Mucosa of descending colon (tissue), 3 donors: Measurements from ENCODE around the gene AKAP5. TPM values are rescaled to one million over a fixed set of nuclear protein-coding genes. Genes with fewer than 3 reads are reported as not detected.

Experiments
- ATAC-seq: fragments of 200-7000 bp; cut with Tn5 transposase; one replicate; pipeline ENCODE4 v1.9.1; 2020; ENCODE audit warnings: mild to moderate bottlenecking, moderate library complexity
- DNase-seq, 3 donors: peaks; one replicate each; pipeline ENCODE4 v3.0.0-alpha.2; 2020
- H3K36me3 ChIP-seq: fragments of 200-600 bp; one replicate; pipeline ENCODE4 v1.8.0; 2021; ENCODE audit warnings: low read depth, mild to moderate bottlenecking
- H3K4me1 ChIP-seq: fragments of 200-600 bp; one replicate; pipeline ENCODE4 v1.8.0; 2021; ENCODE audit warnings: low read depth, mild to moderate bottlenecking
- H3K4me3 ChIP-seq: fragments of 200-600 bp; one replicate; pipeline ENCODE4 v1.8.0; 2021; ENCODE audit warnings: mild to moderate bottlenecking
- H3K9me3 ChIP-seq: fragments of 200-600 bp; one replicate; pipeline ENCODE4 v1.8.0; 2021; ENCODE audit warnings: mild to moderate bottlenecking
- intact Hi-C, 2 donors: fragments of 100-400 bp; cut with DNase I in 1 of 2; cut with micrococcal nuclease in 1 of 2; formaldehyde crosslinking; loops; one replicate each; pipeline versions ENCODE4 v1.11.0 to v1.11.1; 2022; cut with DNase I, micrococcal nuclease
- long read RNA-seq, 2 donors: library from polyadenylated mRNA; unstranded; transcript quantifications; one replicate each; pipeline ENCODE4 v2.0.0, GENCODE V29; 2019 to 2021
- total RNA-seq, 3 donors: library from RNA; stranded (reverse); fragmentation: NEBNext Ultra II Directional in 2 of 3; extraction: Animal tissue kit (Norgen Biotek cat#: 25700) in 2 of 3; gene quantifications; one replicate each; pipeline versions ENCODE4 v1.2.1 to v1.2.4, GENCODE V29; 2021 to 2023
- TF ChIP-seq, protein P1 (sequence below): fragments of 200-600 bp; IDR thresholded peaks from one replicate; pipeline ENCODE4 v1.8.0; 2022; ENCODE audit warnings: antibody characterized with exemption, mild to moderate bottlenecking
- donor health status: DM: no; HTN: no; CAD: no; lungs with moderate emphysema.
- donor health status: DM: no; HTN: no; CAD: no.
- donor health status: DM: no; HTN: yes; CAD: no.

Gene AKAP5
- 1 to 10 TPM; 3.9 to 8.0 (median 7.4) TPM for total RNA-seq
- long read RNA-seq, donor 1: 0 reads
- long read RNA-seq, donor 2, full-length matches to known transcripts: 1 of 1 reads
- long read RNA-seq, donor 2, partial matches to known transcripts: 0 of 1 reads
- long read RNA-seq, donor 2, other reads (novel, unspliced or antisense): 0 of 1 reads

DNA sequence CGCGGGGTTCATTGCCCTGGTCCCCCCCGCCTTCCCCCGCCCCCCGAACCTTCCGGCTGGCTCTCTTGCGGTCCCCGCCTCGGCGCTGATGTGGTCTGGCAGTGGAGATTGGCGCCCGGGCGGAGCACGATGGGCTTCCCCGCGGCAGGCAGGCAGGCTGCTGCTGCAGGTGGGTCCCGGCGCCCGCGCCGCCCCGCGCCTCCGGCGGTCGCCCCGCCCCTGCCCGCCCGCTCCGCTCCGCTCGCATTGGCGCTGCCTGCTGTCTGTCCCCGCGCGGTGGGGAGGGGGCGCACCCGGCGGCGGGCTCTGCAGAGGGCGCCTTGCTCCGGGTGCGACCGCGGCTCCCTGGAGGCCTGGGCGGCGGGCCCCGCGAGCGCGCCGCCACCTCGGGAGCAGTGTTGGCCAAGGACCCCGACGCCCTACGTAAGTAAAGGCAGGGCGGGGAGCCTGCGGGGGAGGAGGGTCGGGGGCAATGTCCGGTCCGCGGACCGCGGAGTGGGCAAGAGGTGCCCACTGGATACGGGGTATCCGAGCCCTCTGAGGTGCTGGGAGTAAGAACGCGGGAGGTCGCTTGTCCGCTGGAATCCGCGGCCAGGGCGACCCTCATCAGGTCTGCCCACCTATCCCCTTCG, at the start of gene AKAP5:
TSS of gene AKAP5 (plus strand) at position 309 of the 632 bp plus-strand sequence. CDS start 2,896 bp downstream, outside the sequence.
- peak; percentile 86 for ATAC-seq
- intact Hi-C loops: no loop called here
- peak within 1 kb of the TSS; percentile 44 for H3K4me3 ChIP-seq
- TF ChIP-seq, protein P1, sequence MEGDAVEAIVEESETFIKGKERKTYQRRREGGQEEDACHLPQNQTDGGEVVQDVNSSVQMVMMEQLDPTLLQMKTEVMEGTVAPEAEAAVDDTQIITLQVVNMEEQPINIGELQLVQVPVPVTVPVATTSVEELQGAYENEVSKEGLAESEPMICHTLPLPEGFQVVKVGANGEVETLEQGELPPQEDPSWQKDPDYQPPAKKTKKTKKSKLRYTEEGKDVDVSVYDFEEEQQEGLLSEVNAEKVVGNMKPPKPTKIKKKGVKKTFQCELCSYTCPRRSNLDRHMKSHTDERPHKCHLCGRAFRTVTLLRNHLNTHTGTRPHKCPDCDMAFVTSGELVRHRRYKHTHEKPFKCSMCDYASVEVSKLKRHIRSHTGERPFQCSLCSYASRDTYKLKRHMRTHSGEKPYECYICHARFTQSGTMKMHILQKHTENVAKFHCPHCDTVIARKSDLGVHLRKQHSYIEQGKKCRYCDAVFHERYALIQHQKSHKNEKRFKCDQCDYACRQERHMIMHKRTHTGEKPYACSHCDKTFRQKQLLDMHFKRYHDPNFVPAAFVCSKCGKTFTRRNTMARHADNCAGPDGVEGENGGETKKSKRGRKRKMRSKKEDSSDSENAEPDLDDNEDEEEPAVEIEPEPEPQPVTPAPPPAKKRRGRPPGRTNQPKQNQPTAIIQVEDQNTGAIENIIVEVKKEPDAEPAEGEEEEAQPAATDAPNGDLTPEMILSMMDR: no peak
- DNase-seq: peak; percentile 70 to 80 (median 79)
- H3K36me3 ChIP-seq: no peaks in the 10 kb centered on the region
- H3K9me3 ChIP-seq: no peaks in the 10 kb centered on the region
- H3K4me1 ChIP-seq: peaks cover 15% of the 10 kb centered on the region

- no peak overlapping the region for H3K4me3 ChIP-seq
- H3K36me3 ChIP-seq: no peaks in the 10 kb centered on the region
- no peaks in the 10 kb centered on the region for H3K4me1 ChIP-seq
- DNase-seq (no peak), ATAC-seq (no peak)
- TF ChIP-seq, protein P1: no peak
- no peaks in the 10 kb centered on the region for H3K9me3 ChIP-seq
- intact Hi-C loops: no loop called here
These were observed 48.9 kb upstream of the AKAP5 start for GRCh38 chr14:64416348-64416932.

DNA sequence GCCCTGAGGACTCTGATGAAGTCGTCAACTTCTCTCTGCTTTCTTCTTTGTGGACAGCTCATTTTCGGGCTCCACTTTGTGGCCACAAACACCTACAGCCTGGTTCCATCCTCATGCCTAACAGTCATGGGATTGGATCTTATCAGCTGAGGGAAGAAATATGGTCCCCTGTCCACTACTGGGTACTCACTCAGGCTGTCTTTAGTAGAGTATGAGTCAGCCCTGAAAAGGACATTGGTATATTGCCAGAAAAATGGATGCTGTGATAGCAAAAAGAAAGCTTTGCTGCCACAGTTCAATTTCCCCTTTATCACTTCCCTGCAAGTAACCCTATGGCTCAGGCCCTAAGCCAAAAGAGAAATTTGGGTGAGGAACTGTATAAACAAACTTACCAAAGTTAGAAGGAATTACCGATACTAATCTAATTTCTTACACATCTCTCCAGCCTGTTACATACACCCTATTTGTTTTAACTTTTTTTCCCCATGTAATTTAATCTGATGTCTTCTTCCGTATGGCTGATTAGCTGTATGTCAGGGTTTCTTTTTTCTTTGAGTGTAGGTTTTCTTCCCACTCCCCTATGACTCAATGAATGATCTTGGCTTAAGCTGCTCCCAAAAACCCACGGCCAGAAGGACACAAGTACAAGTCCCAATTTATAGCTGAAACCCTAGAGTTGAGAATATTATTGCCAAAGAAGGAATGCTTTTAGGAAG, 48.1 kb upstream of the AKAP5 start:
- no peaks in the 10 kb centered on the region for H3K4me1 ChIP-seq
- H3K9me3 ChIP-seq: no peaks in the 10 kb centered on the region
- ATAC-seq: no peak
- TF ChIP-seq, protein P1: no peak
- DNase-seq: no peak
- no peaks in the 10 kb centered on the region for H3K36me3 ChIP-seq
- intact Hi-C loops: no loop called here
- H3K4me3 ChIP-seq: no peak overlapping the region

DNA sequence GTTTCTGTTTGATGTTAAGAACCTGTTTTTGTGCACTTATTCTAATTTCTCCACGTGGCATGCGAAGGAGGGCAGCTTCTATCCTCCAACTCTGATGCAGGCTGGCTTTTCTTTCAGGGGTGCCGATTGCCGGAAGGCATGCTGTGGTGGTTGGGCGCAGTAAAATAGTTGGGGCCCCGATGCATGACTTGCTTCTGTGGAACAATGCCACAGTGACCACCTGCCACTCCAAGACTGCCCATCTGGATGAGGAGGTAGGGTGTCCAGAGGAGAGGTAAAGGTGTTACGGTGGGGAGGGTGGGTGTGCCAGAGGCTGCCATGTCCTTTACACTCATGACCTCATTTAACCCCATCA, 47.6 kb upstream of the AKAP5 start:
- DNase-seq (no peak), ATAC-seq (no peak)
- TF ChIP-seq, protein P1: no peak
- Histone ChIP-seq H3K4me1 (no peaks in the 10 kb centered on the region), H3K36me3 (no peaks in the 10 kb centered on the region), H3K9me3 (no peaks in the 10 kb centered on the region), H3K4me3 (no peak overlapping the region)
- intact Hi-C loops: no loop called here

DNA sequence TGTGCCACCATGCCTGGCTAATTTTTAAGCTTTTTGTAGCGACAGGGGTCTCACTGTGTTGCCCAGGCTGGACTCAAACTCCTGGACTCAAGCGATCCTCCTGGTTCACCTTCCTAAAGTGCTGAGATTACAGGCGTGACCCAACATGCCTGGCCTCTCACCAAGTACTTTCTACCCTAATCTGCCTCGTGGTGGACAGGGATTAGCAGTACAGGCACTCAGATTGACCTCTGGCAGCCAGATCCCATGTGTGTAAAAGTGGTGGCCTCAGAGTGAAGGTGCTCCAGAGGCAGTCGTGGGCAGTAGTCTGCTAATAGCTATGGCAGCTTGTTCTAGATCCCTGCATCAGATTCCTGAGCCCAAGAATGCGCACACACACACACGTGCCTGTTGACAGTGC, 46.3 kb upstream of the AKAP5 start:
- Histone ChIP-seq H3K4me1 (no peaks in the 10 kb centered on the region), H3K4me3 (no peak overlapping the region), H3K9me3 (no peaks in the 10 kb centered on the region), H3K36me3 (no peaks in the 10 kb centered on the region)
- intact Hi-C loops: no loop called here
- DNase-seq (no peak), ATAC-seq (no peak)
- TF ChIP-seq, protein P1: no peak
